ENCODE measurements around the gene METTL15.
"Not testable (repeated sequence)": the region's sequence is repeated elsewhere in the genome, so short reads cannot be mapped to it uniquely, and the experiment has no call there.

The METTL15 gene

GRCh38 chr11:28110821-28111200 is 2.6 kb downstream of the METTL15 start:
- no peak for DNase-seq

GRCh38 chr11:28114116-28114515 is 5.9 kb downstream of the METTL15 start:
- DNase-seq, result no peak

DNA sequence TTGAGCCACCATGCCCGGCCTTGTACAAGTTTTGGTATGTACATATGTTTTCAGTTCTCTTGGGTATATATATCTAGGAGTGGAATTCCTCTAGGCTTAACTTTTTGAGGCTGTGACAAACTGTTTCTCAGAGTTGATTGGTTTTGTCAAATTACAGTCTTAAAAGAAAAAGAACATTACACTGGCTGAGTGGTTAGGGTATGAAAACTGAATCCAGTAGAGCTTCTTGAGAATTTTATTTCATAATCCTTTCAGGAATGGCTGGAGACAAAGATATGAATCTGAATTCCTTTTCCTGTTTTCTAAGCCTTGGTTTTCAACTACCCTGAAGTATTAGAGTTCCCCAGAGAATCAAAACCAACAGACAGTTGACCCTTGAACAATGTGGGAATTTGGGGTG is 6.5 kb downstream of the METTL15 start:
- no peak for DNase-seq

DNA sequence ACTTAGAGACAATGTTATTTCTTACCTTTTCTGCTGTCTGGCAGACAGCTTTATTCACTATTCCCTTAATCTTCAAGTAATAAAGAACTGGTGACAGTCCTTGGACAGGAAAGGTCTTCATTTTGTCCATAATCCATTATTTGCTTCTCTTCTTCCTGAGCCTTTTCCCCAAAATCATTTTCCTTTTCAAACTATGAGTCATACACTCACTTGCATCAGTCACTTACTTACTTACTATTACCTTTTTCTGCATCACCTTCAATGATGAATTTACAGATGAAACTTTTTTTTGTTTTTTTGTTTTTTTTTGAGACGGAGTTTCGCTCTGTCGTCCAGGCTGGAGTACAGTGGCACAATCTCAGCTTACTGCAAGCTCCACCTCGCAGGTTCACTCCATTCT is 9.5 kb downstream of the METTL15 start:
- DNase-seq, result no peak

DNA sequence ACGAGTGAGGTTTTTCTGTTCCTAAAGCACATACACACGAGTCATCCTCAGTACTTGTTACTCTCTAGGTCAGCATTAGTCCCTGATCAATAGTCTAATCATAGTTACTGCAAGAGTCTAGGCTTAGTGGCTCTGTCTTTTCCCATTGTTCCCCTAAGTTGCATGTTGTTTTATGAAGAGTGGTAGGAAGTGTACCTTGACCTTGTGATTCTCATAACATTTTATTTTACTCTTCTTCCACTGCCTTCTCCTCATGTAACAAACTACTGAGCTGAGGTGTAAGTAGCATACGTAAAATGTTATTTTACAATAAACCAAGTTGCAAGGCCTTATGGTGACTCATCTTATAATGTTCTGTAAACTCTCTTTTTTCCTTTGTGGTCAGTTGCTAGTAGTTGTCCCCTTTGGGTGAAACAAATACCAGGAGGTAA is 15.0 kb downstream of the METTL15 start:
- DNase-seq, result no peak

- no peak for DNase-seq
These were observed 24.4 kb downstream of the METTL15 start for GRCh38 chr11:28132548-28132947.

GRCh38 chr11:28133146-28133545 is 25.0 kb downstream of the METTL15 start:
- DNase-seq, result no peak

DNA sequence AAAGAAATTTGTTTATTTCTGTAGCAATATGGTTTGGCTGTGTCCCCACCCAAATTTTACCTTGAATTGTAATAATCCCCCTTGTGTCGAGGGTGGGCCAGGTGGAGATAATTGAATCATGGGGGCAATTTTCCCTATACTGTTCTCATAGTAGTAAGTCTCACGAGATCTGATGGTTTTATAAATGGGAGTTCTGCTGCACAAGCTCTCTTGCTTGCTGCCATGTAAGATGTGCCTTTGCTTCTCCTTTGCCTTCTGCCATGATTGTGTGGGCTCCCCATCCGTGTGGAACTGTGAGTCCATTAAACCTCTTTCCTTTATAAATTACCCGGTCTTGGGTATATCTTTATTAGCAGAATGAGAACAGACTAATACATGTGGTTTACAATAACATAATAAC is 28.0 kb downstream of the METTL15 start:
- not testable (repeated sequence) for DNase-seq

DNA sequence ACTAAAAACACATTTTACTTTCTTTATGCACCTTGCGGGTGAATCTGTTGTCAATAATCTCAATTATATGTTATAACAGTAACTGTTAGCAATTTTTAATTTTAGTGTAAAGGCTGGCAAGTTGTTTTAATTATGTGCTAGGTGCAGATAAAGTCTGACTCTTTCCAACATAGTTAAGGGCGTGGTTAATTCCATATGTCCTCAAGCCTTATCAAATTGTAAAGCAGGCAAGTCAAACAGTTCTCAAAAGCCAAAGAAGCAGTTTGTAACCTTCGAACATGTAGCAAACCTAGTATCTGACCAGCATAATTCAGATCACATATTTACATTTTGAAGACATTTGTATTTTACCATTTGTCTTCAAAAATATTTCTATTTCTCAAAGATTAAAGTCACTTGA is 29.2 kb downstream of the METTL15 start:
- no peak for DNase-seq

GRCh38 chr11:28137832-28138231 is 29.6 kb downstream of the METTL15 start:
- no peak for DNase-seq

GRCh38 chr11:28139841-28140415 is 31.7 kb downstream of the METTL15 start:
- DNase-seq, result no peak

DNA sequence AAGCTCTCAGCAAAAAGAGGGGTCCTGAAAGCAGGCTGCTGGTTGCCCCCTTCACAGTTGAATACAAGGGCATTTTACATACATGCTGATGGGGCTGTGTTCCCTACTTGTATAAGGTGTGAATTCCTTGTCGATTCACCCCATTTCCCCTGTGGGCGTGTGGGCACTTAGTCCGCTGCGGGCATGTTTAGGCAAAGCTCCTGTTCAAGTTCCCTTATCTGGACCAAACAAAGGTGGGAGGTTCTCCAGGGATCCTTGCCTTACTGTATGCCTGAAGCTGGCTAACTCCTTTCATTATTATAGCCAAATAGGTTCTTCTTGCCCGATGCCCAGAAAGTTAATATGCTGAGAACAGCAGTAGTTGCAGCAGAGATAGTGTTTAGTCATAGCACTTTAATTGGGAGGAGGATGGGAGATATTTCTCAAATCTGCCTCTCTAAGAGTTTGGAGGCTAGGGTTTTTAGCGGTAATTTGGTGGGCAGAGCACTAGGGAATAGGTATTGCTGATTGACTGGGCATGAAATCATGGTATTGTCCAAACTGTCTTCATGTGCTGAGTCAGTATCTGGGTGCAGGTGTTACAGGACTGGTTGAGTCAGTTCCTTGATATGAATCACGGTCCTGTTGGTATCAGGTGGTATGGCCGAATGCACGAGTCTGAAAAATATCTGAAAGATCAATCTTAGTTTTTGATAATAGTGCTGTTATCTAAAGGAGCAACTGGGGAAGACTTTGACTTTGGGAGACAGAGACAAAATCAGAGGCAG is 32.7 kb downstream of the METTL15 start:
- DNase-seq, result no peak

- DNase-seq, result no peak
These were observed 34.5 kb downstream of the METTL15 start for GRCh38 chr11:28142724-28143123.

DNA sequence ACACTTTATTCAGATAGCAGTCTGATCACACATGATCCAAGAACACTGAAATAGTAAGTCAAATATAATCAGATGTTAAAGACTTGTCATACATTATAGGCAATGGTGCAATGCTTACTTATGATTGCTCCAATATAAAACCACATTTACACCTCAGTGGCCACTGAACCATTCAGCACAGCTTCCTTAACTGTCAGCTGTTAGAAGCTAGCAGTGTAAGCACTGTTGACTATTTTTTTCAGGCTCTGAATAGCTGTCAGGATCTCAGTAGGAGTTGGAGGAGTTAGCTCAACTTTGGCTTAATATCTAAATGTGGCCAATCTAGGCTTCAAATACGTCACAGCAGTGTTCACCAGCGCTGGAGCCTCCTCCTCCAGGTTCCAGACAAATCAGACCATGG is 36.6 kb downstream of the METTL15 start:
- DNase-seq, result no peak

DNA sequence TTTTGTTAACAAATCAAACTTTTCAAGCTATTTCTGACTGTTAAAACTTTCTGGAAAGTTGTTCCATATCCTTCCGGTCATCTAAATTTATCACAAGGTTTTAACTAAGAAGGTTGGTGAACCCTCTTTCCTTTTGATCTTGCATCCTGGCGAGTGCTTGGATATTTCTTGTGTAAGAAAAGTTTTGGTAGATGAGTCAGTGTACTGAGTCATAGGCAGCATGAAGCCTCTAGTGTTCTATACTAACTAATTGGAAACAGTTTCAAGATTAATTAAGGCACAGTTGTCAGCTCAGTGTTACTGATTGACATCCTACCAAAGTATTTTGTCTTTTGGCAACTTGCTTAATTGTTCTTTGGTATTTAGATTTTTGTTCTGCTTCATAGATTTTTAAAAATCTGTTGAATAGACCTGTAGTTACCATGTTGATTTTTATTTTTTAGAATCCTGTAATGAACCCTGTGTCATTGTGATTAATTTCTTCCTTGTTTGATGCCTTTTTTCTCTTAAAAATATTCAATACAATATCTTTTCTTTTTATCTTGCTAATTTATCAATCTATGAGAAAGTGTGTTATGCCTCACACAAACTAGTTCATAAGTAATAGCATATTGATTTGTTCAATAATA is 38.0 kb downstream of the METTL15 start:
- DNase-seq, result no peak

GRCh38 chr11:28152743-28153142 is 44.6 kb downstream of the METTL15 start:
- DNase-seq, result no peak

- DNase-seq, result no peak
These were observed 45.4 kb downstream of the METTL15 start for GRCh38 chr11:28153586-28153985.

DNA sequence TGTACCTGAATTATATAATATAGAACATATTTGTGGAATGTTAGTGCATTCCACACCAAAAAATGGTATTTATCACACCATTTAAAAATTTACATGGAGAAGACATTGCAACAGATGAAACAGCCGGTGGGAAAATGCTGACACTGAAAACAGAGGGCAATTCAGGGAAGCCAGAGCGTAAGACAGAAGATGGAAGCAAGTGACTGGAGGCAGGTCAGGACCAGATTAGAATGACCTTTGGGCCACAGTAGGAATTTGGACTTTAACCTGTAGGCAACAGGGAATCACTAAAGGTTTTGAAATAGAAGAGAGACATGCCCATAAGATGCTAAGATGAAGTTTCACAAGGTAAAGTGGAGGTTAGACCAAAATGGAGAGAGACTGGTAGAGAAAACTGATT is 60.5 kb downstream of the METTL15 start:
- no peak for DNase-seq

DNA sequence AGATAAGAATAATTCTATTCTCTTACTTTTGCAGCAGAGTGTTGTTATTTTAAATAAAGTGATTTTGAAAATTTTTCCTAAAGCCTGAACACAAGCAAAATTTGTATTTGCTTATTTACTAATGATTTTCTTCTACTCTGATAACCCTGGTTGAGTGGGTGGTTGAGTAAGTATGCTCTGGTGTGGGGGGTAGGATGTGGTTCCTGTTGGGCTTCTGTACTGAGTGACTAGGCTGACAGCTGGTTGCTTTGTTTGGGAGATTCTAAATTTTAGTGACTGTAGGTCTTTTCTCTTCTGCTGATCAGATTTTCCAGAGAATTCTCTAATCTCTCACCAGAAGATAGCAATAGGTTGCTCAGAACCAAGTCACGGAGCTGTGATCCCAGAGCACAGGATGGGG is 61.6 kb downstream of the METTL15 start:
- DNase-seq, result no peak

DNA sequence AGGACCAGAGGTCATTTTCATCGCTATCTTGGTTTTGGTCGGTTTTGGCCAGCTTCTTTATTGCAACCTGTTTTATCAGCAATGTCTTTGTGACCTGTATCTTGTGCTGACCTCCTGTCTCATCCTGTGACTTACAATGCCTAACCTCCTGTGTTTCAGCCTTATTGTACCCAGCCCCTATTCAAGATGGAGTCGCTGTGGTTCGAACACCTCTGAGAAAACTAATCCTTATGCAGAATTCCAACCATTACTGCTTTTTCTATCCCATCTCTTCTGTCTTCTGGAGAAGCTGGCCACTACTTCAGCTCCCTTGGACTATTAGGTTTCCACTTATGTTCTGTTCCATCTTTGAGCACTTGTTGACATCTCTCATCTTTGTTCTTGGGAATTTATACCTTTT is 62.6 kb downstream of the METTL15 start:
- no peak for DNase-seq

GRCh38 chr11:28176351-28176750 is 68.2 kb downstream of the METTL15 start:
- DNase-seq, result no peak

DNA sequence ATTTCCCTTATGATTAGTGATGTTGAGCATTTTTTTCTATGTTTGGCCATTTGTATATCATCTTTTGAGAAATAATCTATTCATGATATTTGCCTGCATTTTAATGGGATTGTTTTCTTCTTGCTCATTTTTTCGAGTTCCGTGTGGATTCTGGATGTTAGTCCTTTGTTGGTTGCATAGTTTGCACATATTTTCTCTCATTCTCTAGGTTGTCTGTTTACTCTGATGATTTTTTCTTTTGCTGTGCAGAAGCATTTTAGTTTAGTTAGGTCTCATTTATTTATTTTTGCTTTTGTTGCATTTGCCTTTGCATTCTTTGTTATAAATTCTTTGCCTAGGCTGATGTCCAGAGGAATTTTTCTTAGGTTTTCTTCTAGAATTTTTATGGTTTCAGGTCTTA is 87.3 kb downstream of the METTL15 start:
- DNase-seq, result no peak

DNA sequence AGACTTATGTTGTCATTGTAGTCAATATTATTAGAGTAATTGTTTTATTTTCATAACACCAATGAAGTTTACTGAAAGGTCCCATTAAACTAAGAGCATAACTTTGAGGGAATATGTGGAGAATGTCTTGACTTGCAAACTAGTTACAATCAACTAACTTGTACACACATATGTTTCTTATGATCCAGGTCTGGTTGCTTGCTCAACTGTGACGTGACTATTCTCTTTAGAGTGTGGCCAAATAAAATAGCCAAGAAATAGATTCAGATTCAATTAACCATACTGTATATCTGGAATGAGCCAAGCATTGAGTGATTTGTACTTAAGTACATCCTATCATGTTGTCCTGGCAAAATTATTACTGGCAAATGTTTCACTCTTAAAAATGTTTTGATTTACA is 101.7 kb downstream of the METTL15 start:
- no peak for DNase-seq

DNA sequence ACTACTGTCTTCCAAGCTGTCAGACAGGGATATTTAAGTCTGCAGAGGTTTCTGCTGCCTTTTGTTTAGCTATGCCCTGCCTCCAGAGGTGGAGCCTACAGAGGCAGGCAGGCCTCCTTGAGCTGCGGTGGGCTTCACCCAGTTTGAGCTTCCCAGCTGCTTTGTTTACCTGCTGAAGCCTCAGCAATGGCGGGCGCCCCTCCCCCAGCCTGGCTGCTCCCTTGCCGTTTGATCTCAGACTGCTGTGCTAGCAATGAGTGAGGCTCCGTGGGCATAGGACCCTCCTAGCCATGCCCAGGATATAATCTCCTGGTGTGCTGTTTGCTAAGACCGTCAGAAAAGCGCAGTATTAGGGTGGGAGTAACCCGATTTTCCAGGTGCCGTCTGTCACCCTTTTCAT is 113.9 kb downstream of the METTL15 start:
- DNase-seq, result not testable (repeated sequence)

GRCh38 chr11:28223577-28223976 is 115.4 kb downstream of the METTL15 start:
- DNase-seq, result no peak

Measured in NCI-H1436 treated with DMSO at 0.1 percent for 48 hours (cell line).